Bone marrow (tissue), 2 donors: ENCODE measurements around the gene FAM162B.
"Not testable (repeated sequence)": the region's sequence is repeated elsewhere in the genome, so short reads cannot be mapped to it uniquely, and the experiment has no call there.

Experiments
- DNase-seq, 2 donors: peaks; one replicate each; lab custom pipeline; 2025; lab: John Stamatoyannopoulos, UW

Gene FAM162B

DNA sequence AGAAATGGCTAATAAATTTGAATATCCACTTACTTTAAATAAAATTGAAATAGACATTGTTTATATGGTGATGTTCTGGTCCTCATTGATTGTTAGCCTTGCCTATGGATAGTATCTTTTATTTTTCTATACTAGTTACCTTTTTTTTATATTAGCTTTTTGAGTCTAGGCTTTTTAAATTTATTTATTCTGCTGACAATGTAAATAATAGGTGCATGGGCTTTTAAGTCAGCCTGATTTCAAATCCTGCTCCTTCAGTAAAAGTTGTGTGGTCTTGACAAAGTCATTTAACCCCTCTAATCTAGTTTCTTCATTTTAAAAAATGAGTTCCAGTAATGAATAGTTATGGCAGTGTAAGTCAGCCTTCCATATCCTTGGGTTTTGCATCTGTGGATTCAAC, 38.6 kb downstream of the FAM162B start:
- DNase-seq = no peak

DNA sequence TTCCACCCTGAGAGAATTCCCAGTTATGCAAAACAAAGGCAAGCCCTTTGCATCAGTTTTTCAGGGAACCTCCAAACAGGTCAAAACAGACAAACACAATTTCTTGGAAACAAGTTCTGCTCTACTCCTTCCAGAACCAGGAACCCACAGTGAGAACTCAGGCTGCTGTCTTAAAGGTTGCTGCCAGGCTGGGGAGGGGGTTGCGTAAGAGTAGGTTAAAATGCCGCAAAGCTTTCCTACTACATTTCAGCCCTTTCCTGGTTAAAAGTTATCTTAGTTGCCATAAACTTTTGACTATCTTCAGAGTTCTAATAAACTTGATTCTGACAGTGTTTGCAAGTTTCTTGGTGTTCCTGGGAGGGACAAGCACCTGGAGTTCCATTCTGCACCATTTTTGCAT, 50.8 kb downstream of the FAM162B start:
- DNase-seq = no peak

DNA sequence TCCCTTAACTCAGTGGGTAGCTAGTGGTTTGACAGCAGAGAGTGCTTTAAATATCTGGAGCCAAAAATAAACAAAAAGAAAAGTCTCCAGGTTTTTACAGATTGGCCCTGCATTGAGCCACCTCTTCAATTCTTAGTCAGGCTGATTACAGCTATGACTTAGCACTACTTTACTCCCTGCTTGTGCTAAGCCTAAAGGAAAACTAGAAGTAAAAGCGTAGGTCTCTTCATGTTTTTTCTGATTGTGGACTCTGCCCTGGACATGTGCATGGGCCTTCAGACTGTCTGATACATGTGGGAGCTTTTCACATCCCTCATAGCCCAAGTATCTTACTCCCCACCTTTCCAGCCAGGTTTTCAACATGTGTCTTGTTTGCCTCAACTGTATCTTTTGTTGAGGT, 51.2 kb downstream of the FAM162B start:
- DNase-seq = no peak

DNA sequence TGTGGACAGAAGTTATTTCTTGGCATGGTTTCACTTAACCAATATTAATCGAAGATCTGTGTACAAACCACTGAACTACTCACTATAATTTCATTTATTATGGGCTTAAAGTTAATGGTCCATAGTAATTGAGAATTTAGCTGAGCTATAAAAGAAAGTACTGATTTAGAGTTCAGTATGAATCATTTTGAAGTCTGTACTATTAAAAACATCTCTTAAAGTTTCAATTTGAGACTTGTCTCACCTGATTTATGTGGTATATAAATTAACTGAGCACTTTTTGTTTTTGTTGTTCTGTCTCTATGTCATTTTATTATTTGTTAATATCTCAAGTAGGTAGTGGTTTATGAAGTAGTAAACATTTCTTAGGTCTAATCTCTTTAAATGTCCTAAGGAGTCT, 59.6 kb downstream of the FAM162B start:
- DNase-seq = no peak

DNA sequence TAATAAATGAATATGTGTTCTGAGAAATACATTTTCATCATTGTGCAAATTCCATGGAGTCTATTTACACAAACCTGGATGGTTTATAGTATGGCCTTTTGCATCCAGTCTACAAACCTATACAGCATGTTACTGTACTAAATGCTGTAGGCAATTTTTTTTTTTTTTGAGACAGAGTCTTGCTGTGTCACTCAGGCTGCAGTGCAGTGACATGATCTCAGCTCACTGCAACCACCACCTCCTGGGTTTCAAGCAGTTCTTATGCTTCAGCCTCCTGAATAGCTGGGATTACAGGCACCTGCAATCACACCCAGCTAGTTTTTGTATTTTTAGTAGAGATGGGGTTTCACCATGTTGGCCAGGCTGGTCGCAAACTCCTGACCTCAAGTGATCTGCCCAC, 61.6 kb downstream of the FAM162B start:
- not testable (repeated sequence) for DNase-seq
